GM12878 (cell line): Measurements from ENCODE around the gene SLC28A1. TPM values are rescaled to one million over a fixed set of nuclear protein-coding genes. Genes with fewer than 3 reads are reported as not detected.

Source experiments
- ATAC-seq: fragments of 200-7000 bp; cut with Tn5 transposase; 3 replicates; pipeline ENCODE4 v1.9.1; 2020; ENCODE audit warnings: mild to moderate bottlenecking, moderate library complexity
- BruUV-seq: library from RNA; stranded (reverse); fragments of 400-500 nt; replicated peaks from 2 replicates; lab custom pipeline; 2021; lab: Mats Ljungman, UMichigan
- CTCF ChIA-PET: fragments of 300-600 bp; sonication (Branson Sonifier 250); formaldehyde crosslinking; extraction: SDS; loops from one replicate; lab custom pipeline; 2021; ENCODE audit warnings: inconsistent platforms; lab: Yijun Ruan, JAX
- POLR2A ChIA-PET: fragments of 350-600 bp; formaldehyde crosslinking; extraction: SDS; loops from one replicate; lab custom pipeline; 2021; ENCODE audit warnings: inconsistent platforms; lab: Charles Lee
- RAD21 ChIA-PET: fragments of 300-600 bp; sonication (Branson Sonifier 250); formaldehyde crosslinking; loops from one replicate; lab custom pipeline; 2023; ENCODE audit warnings: antibody characterized with exemption; ENCODE audit not compliant: unreplicated experiment; lab: Charles Lee
- SMC1A ChIA-PET: fragments of 300-600 bp; sonication (Branson Sonifier 250); formaldehyde crosslinking; loops from one replicate; lab custom pipeline; 2023; ENCODE audit not compliant: unreplicated experiment, uncharacterized antibody; lab: Charles Lee
- DNase-seq: peaks from one replicate; pipeline ENCODE4 v3.0.0-alpha.2; 2011; ENCODE audit warnings: low read depth, low spot score
- FAIRE-seq: peaks from 3 replicates; lab custom pipeline; 2011; peaks lifted over from hg19 to GRCh38; lab: Jason Lieb, UNC
- H2AFZ ChIP-seq: 2 replicates; pipeline ENCODE4 v1.6.0; 2011; ENCODE audit warnings: low read depth, low read length, control low read depth; ENCODE audit not compliant: control insufficient read depth
- H3K27ac ChIP-seq: 2 replicates; pipeline ENCODE4 v1.5.1; 2011; ENCODE audit warnings: control low read depth; ENCODE audit not compliant: control insufficient read depth, insufficient read depth
- H3K27me3 ChIP-seq, 2 experiments: replicated peaks in 1 of 2; 2 replicates each; pipeline versions ENCODE4 v1.6.0 to v1.6.1; 2011; ENCODE audit warnings: low read length in 1 of 2; ENCODE audit not compliant: control insufficient read depth in 2 of 2, insufficient read depth in 2 of 2
- H3K36me3 ChIP-seq, 2 experiments: 2 replicates each; pipeline ENCODE4 v1.5.1; 2011; ENCODE audit warnings: low read length in 1 of 2; ENCODE audit not compliant: control insufficient read depth in 2 of 2, insufficient read depth in 2 of 2
- H3K4me1 ChIP-seq: 2 replicates; pipeline ENCODE4 v1.6.1; 2011; ENCODE audit warnings: mild to moderate bottlenecking, low read length, moderate library complexity, mixed read lengths; ENCODE audit not compliant: control insufficient read depth, insufficient read depth
- H3K4me2 ChIP-seq: 2 replicates; pipeline ENCODE4 v1.6.0; 2011; ENCODE audit warnings: control low read depth; ENCODE audit not compliant: control insufficient read depth, insufficient read depth
- H3K4me3 ChIP-seq: fragments of 200-600 bp; sonication (generic); 2 replicates; pipeline ENCODE4 v1.5.1; 2016
- H3K79me2 ChIP-seq: 2 replicates; pipeline ENCODE4 v1.6.0; 2011; ENCODE audit warnings: low read length; ENCODE audit not compliant: control insufficient read depth, insufficient read depth
- H3K9ac ChIP-seq: 2 replicates; pipeline ENCODE4 v1.8.0; 2011; ENCODE audit warnings: low read length, control low read depth, mixed read lengths; ENCODE audit not compliant: control insufficient read depth, insufficient read depth
- H3K9me3 ChIP-seq: replicated peaks from 3 replicates; pipeline ENCODE4 v1.5.1; 2011; ENCODE audit warnings: mild to moderate bottlenecking, low read length; ENCODE audit not compliant: control insufficient read depth, insufficient read depth
- H4K20me1 ChIP-seq: 2 replicates; pipeline ENCODE4 v1.6.0; 2011; ENCODE audit not compliant: control insufficient read depth, insufficient read depth
- ASH2L ChIP-seq: fragments of 300-600, 200-600 bp; sonication (generic); IDR thresholded peaks from 2 replicates; pipeline ENCODE4 v1.6.1; 2017; ENCODE audit warnings: low read depth, mild to moderate bottlenecking, borderline replicate concordance
- BCL11A ChIP-seq: IDR thresholded peaks from 2 replicates; pipeline ENCODE4 v1.6.1; 2011; ENCODE audit warnings: low read depth, low read length
- BHLHE40 ChIP-seq, 2 experiments: fragments of 450-650 bp in 1 of 2; IDR thresholded peaks; 2 replicates each; pipeline ENCODE4 v1.6.1; 2011 to 2017; ENCODE audit warnings: low read depth in 2 of 2, borderline replicate concordance in 1 of 2, improper control_type of control experiment in 1 of 2, low read length in 1 of 2, mild to moderate bottlenecking in 1 of 2
- BMI1 ChIP-seq: fragments of 450-650 bp; IDR thresholded peaks from 2 replicates; pipeline ENCODE4 v1.6.1; 2016; ENCODE audit warnings: mild to moderate bottlenecking, moderate library complexity, borderline replicate concordance
- CHD4 ChIP-seq: fragments of 200-600 bp; sonication (generic); IDR thresholded peaks from 2 replicates; pipeline ENCODE4 v1.6.1; 2016; ENCODE audit warnings: mild to moderate bottlenecking
- CREB1 ChIP-seq: IDR thresholded peaks from 2 replicates; pipeline ENCODE4 v1.6.1; 2012; ENCODE audit warnings: low read depth, mild to moderate bottlenecking, inconsistent platforms
- ESRRA ChIP-seq: IDR thresholded peaks from 2 replicates; pipeline ENCODE4 v1.6.1; 2012; ENCODE audit warnings: mild to moderate bottlenecking, low read length, improper control_type of control experiment
- GABPA ChIP-seq: IDR thresholded peaks from 2 replicates; pipeline ENCODE4 v1.6.1; 2014; ENCODE audit warnings: antibody characterized with exemption, low read depth, mild to moderate bottlenecking, inconsistent platforms
- GATAD2B ChIP-seq: fragments of 450-650 bp; conservative IDR thresholded peaks from 2 replicates; pipeline ENCODE4 v1.6.1; 2017; ENCODE audit warnings: low read depth, mild to moderate bottlenecking, moderate library complexity
- KDM1A ChIP-seq: fragments of 200-600 bp; sonication (generic); IDR thresholded peaks from 2 replicates; pipeline ENCODE4 v1.6.1; 2016; ENCODE audit warnings: borderline replicate concordance
- NFYA ChIP-seq: IDR thresholded peaks from 2 replicates; pipeline ENCODE4 v1.6.1; 2011; ENCODE audit warnings: low read depth, mild to moderate bottlenecking, low read length, improper control_type of control experiment, borderline replicate concordance
- RBBP5 ChIP-seq: fragments of 200-600 bp; sonication (generic); conservative IDR thresholded peaks from 2 replicates; pipeline ENCODE4 v1.6.1; 2016
- SMAD1 ChIP-seq: fragments of 450-650 bp; IDR thresholded peaks from 2 replicates; pipeline ENCODE4 v1.6.1; 2018; ENCODE audit warnings: mild to moderate bottlenecking, low read depth; ENCODE audit not compliant: partially characterized antibody
- TARDBP ChIP-seq: IDR thresholded peaks from 2 replicates; pipeline ENCODE4 v1.6.1; 2016; ENCODE audit warnings: borderline replicate concordance
- TCF7 ChIP-seq: IDR thresholded peaks from 2 replicates; pipeline ENCODE4 v1.6.1; 2014; ENCODE audit warnings: antibody characterized with exemption, borderline replicate concordance
- YY1 ChIP-seq: IDR thresholded peaks from 2 replicates; pipeline ENCODE4 v1.6.1; 2011; ENCODE audit warnings: low read depth, mild to moderate bottlenecking, low read length
- ZBTB4 ChIP-seq: fragments of 450-650 bp; formaldehyde crosslinking; IDR thresholded peaks from 2 replicates; pipeline ENCODE4 v1.4.0; 2022; ENCODE audit warnings: mild to moderate bottlenecking, moderate library complexity
- ZNF24 ChIP-seq: fragments of 450-650 bp; IDR thresholded peaks from 2 replicates; pipeline ENCODE4 v1.6.1; 2017; ENCODE audit warnings: antibody characterized with exemption, mild to moderate bottlenecking
- WGBS: methylation state at CpG from one replicate; pipeline ENCODE4 v1.1.6; 2016; ENCODE audit warnings: low lambda C conversion rate; ENCODE audit not compliant: insufficient replicate concordance, insufficient coverage; ENCODE audit errors: missing lambda C conversion rate; 5-methylcytosine and 5-hydroxymethylcytosine counted together
- in situ Hi-C: fragments of 300-500 bp; cut with MboI; formaldehyde crosslinking; loops from 9 replicates; pipeline ENCODE4 v1.14.3; 2018; ENCODE audit warnings: mixed read lengths
- intact Hi-C: fragments of 100-400 bp; cut with micrococcal nuclease; formaldehyde crosslinking; loops from one replicate; pipeline ENCODE4 v1.14.2; 2022; ENCODE audit not compliant: unreplicated experiment
- polyA plus RNA-seq, 11 experiments: library from polyadenylated mRNA; depleted of rRNA in 4 of 11; unstranded in 6 of 11; stranded (reverse) in 5 of 11; fragments of >200 nt; fragmentation: Nextera tagmentation in 4 of 11; fragmentation: Illumina TruSeq in 1 of 11; extraction: Ambion mirVana in 4 of 11; extraction: Trizol in 1 of 11; gene quantifications; 1 replicate in 1 of 11; 2 replicates in 10 of 11; pipeline versions ENCODE4 v1.2.1 to v1.2.3, GENCODE V29; 2011 to 2016; ENCODE audit warnings: inconsistent platforms in 2 of 11, missing spikeins in 2 of 11, low read depth in 1 of 11
- total RNA-seq, 4 experiments: library from RNA; depleted of rRNA in 3 of 4; stranded (reverse); fragments of >200 nt in 3 of 4; fragmentation: Illumina TruSeq in 1 of 4; extraction: Trizol in 1 of 4; gene quantifications; 2 replicates each; pipeline versions ENCODE4 v1.2.1 to v1.2.3, GENCODE V29; 2013 to 2021
- TF ChIP-seq, protein P1 (sequence below): IDR thresholded peaks from 2 replicates; pipeline ENCODE4 v1.6.1; 2012; ENCODE audit warnings: low read length, inconsistent platforms

Gene SLC28A1
- total and polyA plus RNA-seq, 10 of the 15 experiments (the other 5 are each of a cell fraction or from before 2014, with no cell fraction given) = not detected

- intact Hi-C loops = no loop called here
- FAIRE-seq (no peak), ATAC-seq (no peak), DNase-seq (no peak)
- H4K20me1 ChIP-seq = no peaks in the 10 kb centered on the region
- ChIA-PET POLR2A (no interaction called here), RAD21 (no interaction called here), CTCF (no interaction called here), SMC1A (interaction anchor here (1.2 kb wide), 1 partner anchor 13 kb away, joined by 3 read pairs; no protein-coding TSS in a partner anchor)
- no peak overlapping the region for H3K4me2 ChIP-seq
- H3K4me1 ChIP-seq = peaks cover 3% of the 10 kb centered on the region; the same call in 1 of the 2 replicates
- no peak overlapping the region for H3K4me3 ChIP-seq
- no peak for TF ChIP-seq GABPA
- TF ChIP-seq BCL11A = no peak
- TF ChIP-seq NFYA = no peak
- no peak for TF ChIP-seq KDM1A
- TF ChIP-seq, protein P1, sequence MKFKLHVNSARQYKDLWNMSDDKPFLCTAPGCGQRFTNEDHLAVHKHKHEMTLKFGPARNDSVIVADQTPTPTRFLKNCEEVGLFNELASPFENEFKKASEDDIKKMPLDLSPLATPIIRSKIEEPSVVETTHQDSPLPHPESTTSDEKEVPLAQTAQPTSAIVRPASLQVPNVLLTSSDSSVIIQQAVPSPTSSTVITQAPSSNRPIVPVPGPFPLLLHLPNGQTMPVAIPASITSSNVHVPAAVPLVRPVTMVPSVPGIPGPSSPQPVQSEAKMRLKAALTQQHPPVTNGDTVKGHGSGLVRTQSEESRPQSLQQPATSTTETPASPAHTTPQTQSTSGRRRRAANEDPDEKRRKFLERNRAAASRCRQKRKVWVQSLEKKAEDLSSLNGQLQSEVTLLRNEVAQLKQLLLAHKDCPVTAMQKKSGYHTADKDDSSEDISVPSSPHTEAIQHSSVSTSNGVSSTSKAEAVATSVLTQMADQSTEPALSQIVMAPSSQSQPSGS = no peak
- no peak for TF ChIP-seq TARDBP
- no peak for TF ChIP-seq BHLHE40 (IDR thresholded peaks at IDR 0.05; ENCODE audit: borderline replicate concordance in 1 of 2, low read depth in 2 of 2, low read length in 1 of 2)
- no peak for TF ChIP-seq CHD4
- TF ChIP-seq GATAD2B = no peak
- TF ChIP-seq ZNF24 = no peak
- no peak for TF ChIP-seq YY1
- TF ChIP-seq SMAD1 = no peak
- TF ChIP-seq CREB1 = no peak
- no peak for TF ChIP-seq ESRRA
- no peak for TF ChIP-seq BMI1
- no peak for TF ChIP-seq TCF7
- TF ChIP-seq ZBTB4 (CRISPR knock-in tag) = no peak
- no peak for TF ChIP-seq RBBP5
- TF ChIP-seq ASH2L = no peak
- H3K79me2 ChIP-seq = no peaks in the 10 kb centered on the region
- BruUV-seq = no TSS peak
- no peaks in the 10 kb centered on the region; a peak in 1 of 4 replicates for H3K27me3 ChIP-seq
- no peaks in the 10 kb centered on the region for H3K36me3 ChIP-seq
- H2AFZ ChIP-seq = no peak overlapping the region
- in situ Hi-C loops = no loop called here
- no peak overlapping the region for H3K27ac ChIP-seq
- H3K9me3 ChIP-seq = no peaks in the 10 kb centered on the region
- H3K9ac ChIP-seq = no peak overlapping the region
- 76% methylated on average over 5 of the region's 5 CpGs for WGBS
Observed at GRCh38 chr15:84890670-84891162, 6.3 kb downstream of the SLC28A1 start.
